HL-60 (cell line): ENCODE data around the gene DENND2D.

Experiments used
- DNase-seq, 2 experiments: peaks; one replicate each; pipeline ENCODE4 v3.0.0-alpha.2; 2010 to 2020; ENCODE audit warnings: low read depth in 1 of 2, low spot score in 1 of 2
- H3K27ac ChIP-seq: fragments of 250-450 bp; sonication (Bioruptor Pico); replicated peaks from 2 replicates; pipeline ENCODE4 v1.5.1; 2020; ENCODE audit warnings: mild to moderate bottlenecking, moderate library complexity
- H3K27me3 ChIP-seq: fragments of 250-450 bp; sonication (Bioruptor Pico); 2 replicates; pipeline ENCODE4 v1.5.1; 2021; ENCODE audit warnings: mild to moderate bottlenecking, moderate library complexity; ENCODE audit not compliant: insufficient read depth, poor library complexity, severe bottlenecking
- H3K4me3 ChIP-seq: replicated peaks from 2 replicates; pipeline ENCODE4 v1.5.1; 2011; ENCODE audit warnings: mild to moderate bottlenecking, control low read depth, low read length; ENCODE audit not compliant: insufficient read depth
- GABPA ChIP-seq: IDR thresholded peaks from 2 replicates; pipeline ENCODE4 v1.6.1; 2012; ENCODE audit warnings: low read depth
- POLR2AphosphoS5 ChIP-seq: IDR thresholded peaks from 2 replicates; pipeline ENCODE4 v1.6.1; 2012; ENCODE audit warnings: low read depth
- SPI1 ChIP-seq: IDR thresholded peaks from 2 replicates; pipeline ENCODE4 v1.6.1; 2012; ENCODE audit warnings: low read depth, mild to moderate bottlenecking, borderline replicate concordance
- TF ChIP-seq, protein P1 (sequence below): IDR thresholded peaks from 2 replicates; pipeline ENCODE4 v1.6.1; 2012; ENCODE audit warnings: low read depth; ENCODE audit not compliant: insufficient replicate concordance
- TF ChIP-seq, protein P2 (sequence below): IDR thresholded peaks from one replicate; pipeline ENCODE4 v1.5.1; 2011; ENCODE audit warnings: low read length, control low read depth, inconsistent platforms; ENCODE audit not compliant: insufficient read depth

Gene DENND2D

GRCh38 chr1:111242805-111243523, 42.5 kb upstream of the DENND2D start:
- DNase-seq = no peak
- no peaks in the 10 kb centered on the region for H3K27me3 ChIP-seq
- H3K27ac ChIP-seq = no peak overlapping the region
- no peak for TF ChIP-seq GABPA
- TF ChIP-seq, protein P1, sequence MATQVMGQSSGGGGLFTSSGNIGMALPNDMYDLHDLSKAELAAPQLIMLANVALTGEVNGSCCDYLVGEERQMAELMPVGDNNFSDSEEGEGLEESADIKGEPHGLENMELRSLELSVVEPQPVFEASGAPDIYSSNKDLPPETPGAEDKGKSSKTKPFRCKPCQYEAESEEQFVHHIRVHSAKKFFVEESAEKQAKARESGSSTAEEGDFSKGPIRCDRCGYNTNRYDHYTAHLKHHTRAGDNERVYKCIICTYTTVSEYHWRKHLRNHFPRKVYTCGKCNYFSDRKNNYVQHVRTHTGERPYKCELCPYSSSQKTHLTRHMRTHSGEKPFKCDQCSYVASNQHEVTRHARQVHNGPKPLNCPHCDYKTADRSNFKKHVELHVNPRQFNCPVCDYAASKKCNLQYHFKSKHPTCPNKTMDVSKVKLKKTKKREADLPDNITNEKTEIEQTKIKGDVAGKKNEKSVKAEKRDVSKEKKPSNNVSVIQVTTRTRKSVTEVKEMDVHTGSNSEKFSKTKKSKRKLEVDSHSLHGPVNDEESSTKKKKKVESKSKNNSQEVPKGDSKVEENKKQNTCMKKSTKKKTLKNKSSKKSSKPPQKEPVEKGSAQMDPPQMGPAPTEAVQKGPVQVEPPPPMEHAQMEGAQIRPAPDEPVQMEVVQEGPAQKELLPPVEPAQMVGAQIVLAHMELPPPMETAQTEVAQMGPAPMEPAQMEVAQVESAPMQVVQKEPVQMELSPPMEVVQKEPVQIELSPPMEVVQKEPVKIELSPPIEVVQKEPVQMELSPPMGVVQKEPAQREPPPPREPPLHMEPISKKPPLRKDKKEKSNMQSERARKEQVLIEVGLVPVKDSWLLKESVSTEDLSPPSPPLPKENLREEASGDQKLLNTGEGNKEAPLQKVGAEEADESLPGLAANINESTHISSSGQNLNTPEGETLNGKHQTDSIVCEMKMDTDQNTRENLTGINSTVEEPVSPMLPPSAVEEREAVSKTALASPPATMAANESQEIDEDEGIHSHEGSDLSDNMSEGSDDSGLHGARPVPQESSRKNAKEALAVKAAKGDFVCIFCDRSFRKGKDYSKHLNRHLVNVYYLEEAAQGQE = no peak
- no peak for TF ChIP-seq SPI1
- no peak for TF ChIP-seq POLR2AphosphoS5
- TF ChIP-seq, protein P2, sequence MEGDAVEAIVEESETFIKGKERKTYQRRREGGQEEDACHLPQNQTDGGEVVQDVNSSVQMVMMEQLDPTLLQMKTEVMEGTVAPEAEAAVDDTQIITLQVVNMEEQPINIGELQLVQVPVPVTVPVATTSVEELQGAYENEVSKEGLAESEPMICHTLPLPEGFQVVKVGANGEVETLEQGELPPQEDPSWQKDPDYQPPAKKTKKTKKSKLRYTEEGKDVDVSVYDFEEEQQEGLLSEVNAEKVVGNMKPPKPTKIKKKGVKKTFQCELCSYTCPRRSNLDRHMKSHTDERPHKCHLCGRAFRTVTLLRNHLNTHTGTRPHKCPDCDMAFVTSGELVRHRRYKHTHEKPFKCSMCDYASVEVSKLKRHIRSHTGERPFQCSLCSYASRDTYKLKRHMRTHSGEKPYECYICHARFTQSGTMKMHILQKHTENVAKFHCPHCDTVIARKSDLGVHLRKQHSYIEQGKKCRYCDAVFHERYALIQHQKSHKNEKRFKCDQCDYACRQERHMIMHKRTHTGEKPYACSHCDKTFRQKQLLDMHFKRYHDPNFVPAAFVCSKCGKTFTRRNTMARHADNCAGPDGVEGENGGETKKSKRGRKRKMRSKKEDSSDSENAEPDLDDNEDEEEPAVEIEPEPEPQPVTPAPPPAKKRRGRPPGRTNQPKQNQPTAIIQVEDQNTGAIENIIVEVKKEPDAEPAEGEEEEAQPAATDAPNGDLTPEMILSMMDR = no peak
- H3K4me3 ChIP-seq = no peak overlapping the region

DNA sequence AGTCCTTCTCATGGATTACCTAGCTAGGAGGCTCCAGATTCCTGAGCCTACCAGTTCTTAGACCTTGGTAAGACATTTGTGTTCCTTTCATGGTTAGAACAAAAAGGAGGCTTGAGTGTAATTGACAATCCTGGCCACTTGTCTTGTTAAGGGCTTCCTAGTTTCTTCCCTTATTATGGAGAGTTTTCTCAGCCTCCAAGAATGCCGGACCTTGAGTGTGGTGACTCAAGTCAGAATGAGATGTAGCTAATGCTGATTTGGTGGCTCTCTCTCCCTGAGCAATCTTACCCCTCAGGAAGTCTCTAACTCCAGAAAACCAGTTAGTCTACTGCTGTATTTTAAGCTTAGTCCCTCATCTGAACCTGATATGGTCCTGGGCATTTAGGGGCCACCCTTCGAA, 41.4 kb upstream of the DENND2D start:
- DNase-seq = no peak

GRCh38 chr1:111238056-111238795, 37.8 kb upstream of the DENND2D start:
- Histone ChIP-seq H3K27me3 (peaks cover 3% of the 10 kb centered on the region), H3K27ac (no peak overlapping the region), H3K4me3 (no peak overlapping the region)
- TF ChIP-seq, protein P2 = no peak
- TF ChIP-seq, protein P1 = no peak
- TF ChIP-seq POLR2AphosphoS5 (no peak), GABPA (no peak), SPI1 (no peak)
- DNase-seq = no peak

More for the DNA sequence above, 41.4 kb upstream of the DENND2D start:
- no peak overlapping the region for H3K27ac ChIP-seq
- H3K27me3 ChIP-seq = no peaks in the 10 kb centered on the region
- H3K4me3 ChIP-seq = no peak overlapping the region
- TF ChIP-seq SPI1 (no peak), GABPA (no peak), POLR2AphosphoS5 (no peak)
- TF ChIP-seq, protein P1 = no peak
- TF ChIP-seq, protein P2 = no peak
